K562 (cell line): Measurements from ENCODE around the gene SCARB2. TPM values are rescaled to one million over a fixed set of nuclear protein-coding genes. Genes with fewer than 3 reads are reported as not detected.

Source experiments
- ARID4B ChIP-seq: sonication (generic); formaldehyde crosslinking; IDR thresholded peaks from 2 replicates; pipeline ENCODE4 v1.8.0; 2022; ENCODE audit warnings: mild to moderate bottlenecking, missing genetic modification reagents
- BCOR ChIP-seq: fragments of 450-650 bp; IDR thresholded peaks from 2 replicates; pipeline ENCODE4 v1.6.1; 2016
- FOXM1 ChIP-seq, 2 experiments: fragments of 450-650 bp in 1 of 2; sonication (generic) in 1 of 2; formaldehyde crosslinking in 1 of 2; IDR thresholded peaks; 2 replicates each; pipeline versions ENCODE4 v1.6.1 to v1.9.0; 2017 to 2022; ENCODE audit warnings: low read depth in 2 of 2, mild to moderate bottlenecking in 2 of 2, missing genetic modification reagents in 1 of 2, moderate library complexity in 1 of 2
- HMBOX1 ChIP-seq: sonication (generic); IDR thresholded peaks from 2 replicates; pipeline ENCODE4 v1.6.1; 2016
- KAT8 ChIP-seq: fragments of 450-650 bp; IDR thresholded peaks from 2 replicates; pipeline ENCODE4 v1.6.1; 2016; ENCODE audit warnings: low read depth, mild to moderate bottlenecking
- PBX2 ChIP-seq, 2 experiments: IDR thresholded peaks in 1 of 2; conservative IDR thresholded peaks in 1 of 2; 2 replicates each; pipeline ENCODE4 v1.6.1; 2016; ENCODE audit warnings: low read depth in 2 of 2, mild to moderate bottlenecking in 1 of 2, missing compliant biosample characterization in 1 of 2, missing genetic modification characterization in 1 of 2, moderate library complexity in 1 of 2
- SREBF1 ChIP-seq: fragments of 150-350 bp; IDR thresholded peaks from 2 replicates; pipeline ENCODE4 v1.6.1; 2014; ENCODE audit warnings: antibody characterized with exemption, low read depth, low read length, borderline replicate concordance
- SUPT5H ChIP-seq: fragments of 450-650 bp; IDR thresholded peaks from 2 replicates; pipeline ENCODE4 v1.6.1; 2016
- TAL1 ChIP-seq: fragments of 450-650 bp; IDR thresholded peaks from 2 replicates; pipeline ENCODE4 v1.6.1; 2016; ENCODE audit warnings: mild to moderate bottlenecking
- TBL1XR1 ChIP-seq, 2 experiments: IDR thresholded peaks; 2 replicates each; pipeline ENCODE4 v1.6.1; 2012; ENCODE audit warnings: improper control_type of control experiment in 2 of 2, low read length in 2 of 2, mild to moderate bottlenecking in 1 of 2
- TRIM28 ChIP-seq: fragments of 450-650 bp; IDR thresholded peaks from 2 replicates; pipeline ENCODE4 v1.6.1; 2017
- ZBTB34 ChIP-seq: fragments of 250-450 bp; sonication (Bioruptor Pico); IDR thresholded peaks from 2 replicates; pipeline ENCODE4 v1.8.0; 2021; ENCODE audit warnings: mild to moderate bottlenecking, moderate library complexity
- ZBTB49 ChIP-seq: sonication (generic); formaldehyde crosslinking; IDR thresholded peaks from 2 replicates; pipeline ENCODE4 v1.8.0; 2022; ENCODE audit warnings: missing genetic modification reagents, mild to moderate bottlenecking, borderline replicate concordance
- ZFP1 ChIP-seq: fragments of 450-650 bp; formaldehyde crosslinking; IDR thresholded peaks from 2 replicates; pipeline ENCODE4 v1.4.0; 2020; ENCODE audit warnings: mild to moderate bottlenecking, mixed read lengths
- polyA plus RNA-seq, 8 experiments: library from polyadenylated mRNA; depleted of rRNA in 4 of 8; stranded (reverse) in 5 of 8; unstranded in 3 of 8; fragments of >200 nt; fragmentation: Nextera tagmentation in 2 of 8; fragmentation: Illumina TruSeq in 1 of 8; extraction: Ambion mirVana in 2 of 8; extraction: Trizol in 1 of 8; gene quantifications; 2 replicates each; pipeline versions ENCODE4 v1.2.1 to v1.2.3, GENCODE V29; 2011 to 2014; ENCODE audit warnings: inconsistent platforms in 1 of 8, missing spikeins in 1 of 8
- total RNA-seq, 7 experiments: library from RNA; depleted of rRNA in 6 of 7; stranded (reverse); fragments of >200 nt in 6 of 7; fragmentation: Illumina TruSeq in 2 of 7; extraction: Trizol in 2 of 7; gene quantifications; 2 replicates each; pipeline versions ENCODE4 v1.2.1 to v1.2.3, GENCODE V29; 2011 to 2021; ENCODE audit warnings: low replicate concordance in 1 of 7

Gene SCARB2
- total and polyA plus RNA-seq, 9 of the 15 experiments (the other 6 are each of a cell fraction or from before 2014, with no cell fraction given): 6.1 to 25.8 (median 17.8) TPM

GRCh38 chr4:76198411-76199237, 15.0 kb downstream of the SCARB2 start (continued):
- TF ChIP-seq HMBOX1: peak; percentile 88
- no peak for TF ChIP-seq ARID4B (CRISPR knock-in tag)
- no peak for TF ChIP-seq PBX2 (CRISPR knock-in tag; IDR thresholded peaks at IDR 0.05; ENCODE audit: low read depth)
- TF ChIP-seq PBX2 (tag; conservative IDR thresholded peaks at IDR 0.05; ENCODE audit: low read depth): peak; percentile 62; the same call in 1 of the 2 replicates
- TF ChIP-seq FOXM1 (IDR thresholded peaks at IDR 0.05; ENCODE audit: low read depth): no peak
- no peak for TF ChIP-seq FOXM1 (CRISPR knock-in tag; IDR thresholded peaks at IDR 0.05; ENCODE audit: low read depth)
- no peak for TF ChIP-seq SREBF1
- no peak for TF ChIP-seq SUPT5H
- peak; percentile 66; the same call in 1 of the 2 replicates for TF ChIP-seq TRIM28
- no peak for TF ChIP-seq ZFP1 (CRISPR knock-in tag)
- no peak for TF ChIP-seq TBL1XR1 (IDR thresholded peaks at IDR 0.05; ENCODE audit: low read length in 2 of 2)
- TF ChIP-seq TAL1: peak; percentile 19; the same call in 1 of the 2 replicates
- TF ChIP-seq BCOR: peak; percentile 40; the same call in 1 of the 2 replicates
- no peak for TF ChIP-seq ZBTB49 (CRISPR knock-in tag)
- no peak for TF ChIP-seq KAT8
- TF ChIP-seq ZBTB34: no peak
